HG03460 (cell line): ENCODE data around the gene RITA1.
"Not testable (repeated sequence)": the region's sequence is repeated elsewhere in the genome, so short reads cannot be mapped to it uniquely, and the experiment has no call there.

ENCODE experiments used
- ATAC-seq: cut with Tn5 transposase; IDR thresholded peaks from one replicate; pipeline ENCODE4 v1.9.1; 2021; ENCODE audit not compliant: unreplicated experiment

The RITA1 gene

GRCh38 chr12:113185180-113186032 lies at the start of gene RITA1, which contains the start of gene DDX54:
RITA1 (plus strand) TSS chr12:113185721; CDS start chr12:113186747, 1,026 bp downstream.
DDX54 (minus strand) TSS chr12:113185478; CDS start chr12:113185451, 27 bp downstream.
- peak; percentile 51 for ATAC-seq

- no peak for ATAC-seq
Observed at GRCh38 chr12:113136128-113136989, 49.2 kb upstream of the RITA1 start.

GRCh38 chr12:113136990-113137511 lies 48.5 kb upstream of the RITA1 start:
- ATAC-seq: no peak

- no peak for ATAC-seq
Observed at GRCh38 chr12:113137861-113138783, 47.4 kb upstream of the RITA1 start.

- ATAC-seq: no peak
Observed at GRCh38 chr12:113138826-113139225, 46.7 kb upstream of the RITA1 start.

- ATAC-seq: no peak
Observed at GRCh38 chr12:113140706-113141105, 44.8 kb upstream of the RITA1 start.

- ATAC-seq: not testable (repeated sequence)
Observed at GRCh38 chr12:113141716-113142115, 43.8 kb upstream of the RITA1 start.

GRCh38 chr12:113142173-113142885 lies 43.2 kb upstream of the RITA1 start:
- no peak for ATAC-seq

- no peak for ATAC-seq
Observed at GRCh38 chr12:113142886-113143332, 42.6 kb upstream of the RITA1 start.

GRCh38 chr12:113143959-113144358 lies 41.6 kb upstream of the RITA1 start:
- no peak for ATAC-seq

- no peak for ATAC-seq
Observed at GRCh38 chr12:113144806-113145205, 40.7 kb upstream of the RITA1 start.

GRCh38 chr12:113145720-113146551 lies 39.6 kb upstream of the RITA1 start:
- ATAC-seq: no peak

GRCh38 chr12:113146999-113147398 lies 38.5 kb upstream of the RITA1 start:
- ATAC-seq: no peak

GRCh38 chr12:113149361-113150150 lies 36.0 kb upstream of the RITA1 start, which contains the start of gene CFAP73:
CFAP73 (plus strand) TSS chr12:113149724; CDS start chr12:113149858, 134 bp downstream.
- no peak for ATAC-seq

GRCh38 chr12:113151655-113152054 lies 33.9 kb upstream of the RITA1 start:
- ATAC-seq: no peak

- no peak for ATAC-seq
Observed at GRCh38 chr12:113152196-113152834, 33.2 kb upstream of the RITA1 start.
